ENCODE measurements around the gene LEPROT. TPM values are rescaled to one million over a fixed set of nuclear protein-coding genes. Genes with fewer than 3 reads are reported as not detected.

The LEPROT gene
- total RNA-seq, 3 donors from 2014 or later: 56.4 to 74.8 (median 56.6) TPM

DNA sequence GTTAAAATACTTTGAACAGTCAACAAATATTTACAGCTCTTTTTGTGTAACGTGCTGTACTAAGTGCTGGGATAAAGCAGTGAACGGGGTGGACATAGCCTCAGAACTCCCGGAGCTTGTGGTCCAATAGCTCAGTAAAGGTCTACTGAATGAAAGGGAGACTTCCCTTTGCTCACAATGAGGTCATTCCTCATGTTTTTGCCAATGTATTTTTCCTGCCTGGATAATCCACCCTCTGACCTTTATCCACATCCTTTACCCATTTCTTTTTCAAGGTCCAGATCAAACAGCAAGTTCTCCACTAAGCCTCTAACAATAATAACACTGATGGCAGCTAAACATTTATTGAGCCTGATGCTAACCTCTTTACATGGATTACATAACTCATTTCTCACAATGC, 55.9 kb downstream of the LEPROT start:
- no peak for DNase-seq
- no peaks in the 10 kb centered on the region for H3K36me3 ChIP-seq (ENCODE audit: low read depth)
- H3K9me3 ChIP-seq: no peaks in the 10 kb centered on the region
- ATAC-seq: no peak
- no peaks in the 10 kb centered on the region for H3K4me1 ChIP-seq (ENCODE audit: low read depth)
- intact Hi-C loops (cut with DNase I, micrococcal nuclease): no loop called here
- TF ChIP-seq CTCF (IDR thresholded peaks at IDR 0.05): no peak
- H3K4me3 ChIP-seq: no peak overlapping the region

GRCh38 chr1:65477414-65478378, 57.2 kb downstream of the LEPROT start:
- intact Hi-C loops (cut with DNase I, micrococcal nuclease): no loop called here
- no peaks in the 10 kb centered on the region for H3K36me3 ChIP-seq (ENCODE audit: low read depth)
- DNase-seq (no peak), ATAC-seq (no peak)
- no peak for TF ChIP-seq CTCF (IDR thresholded peaks at IDR 0.05)
- H3K4me3 ChIP-seq: no peak overlapping the region
- H3K9me3 ChIP-seq: no peaks in the 10 kb centered on the region
- no peaks in the 10 kb centered on the region for H3K4me1 ChIP-seq (ENCODE audit: low read depth)

DNA sequence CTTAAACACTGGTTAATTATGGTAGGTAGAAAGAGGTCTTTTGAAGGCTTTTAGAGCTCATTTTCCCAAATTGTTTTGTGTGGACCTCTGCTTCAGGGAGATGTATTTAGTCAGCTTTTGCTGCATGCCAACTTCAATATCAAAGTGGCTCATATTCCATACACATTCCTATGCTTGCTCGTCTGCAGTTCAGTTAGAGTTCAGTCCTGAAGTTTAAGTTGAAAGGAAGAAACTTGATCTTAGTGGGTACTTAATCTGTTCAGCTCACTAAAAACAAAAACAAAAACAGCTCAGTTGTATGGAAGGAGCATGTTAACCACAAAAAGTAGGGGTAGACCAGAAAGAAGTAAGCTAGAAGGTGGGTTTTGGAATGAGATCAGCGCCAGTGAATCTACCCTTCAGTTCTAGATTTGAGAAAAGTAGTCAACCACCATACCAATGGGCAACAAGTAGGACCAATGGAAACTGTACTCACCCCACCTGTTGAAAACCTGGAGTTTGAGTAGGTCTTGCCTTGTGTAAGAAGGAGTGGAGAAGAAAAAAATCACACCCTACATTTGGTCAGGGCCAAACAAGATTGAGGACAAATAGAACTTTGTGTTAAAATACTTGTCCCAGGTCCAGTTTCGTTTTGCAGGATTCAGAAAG, 58.0 kb downstream of the LEPROT start:
- no peaks in the 10 kb centered on the region for H3K36me3 ChIP-seq (ENCODE audit: low read depth)
- intact Hi-C loops (cut with DNase I, micrococcal nuclease): no loop called here

GRCh38 chr1:65479554-65480204, 59.2 kb downstream of the LEPROT start:
- H3K9me3 ChIP-seq: no peaks in the 10 kb centered on the region
- TF ChIP-seq CTCF (IDR thresholded peaks at IDR 0.05): no peak
- ATAC-seq: no peak

More for the DNA sequence above, 58.0 kb downstream of the LEPROT start:
- DNase-seq (no peak), ATAC-seq (no peak)
- H3K4me3 ChIP-seq: no peak overlapping the region
- no peak for TF ChIP-seq CTCF (IDR thresholded peaks at IDR 0.05)
- no peaks in the 10 kb centered on the region for H3K9me3 ChIP-seq
- no peaks in the 10 kb centered on the region for H3K4me1 ChIP-seq (ENCODE audit: low read depth)

GRCh38 chr1:65480684-65481405, 60.4 kb downstream of the LEPROT start:
- H3K4me1 ChIP-seq (ENCODE audit: low read depth): no peaks in the 10 kb centered on the region
- no peaks in the 10 kb centered on the region for H3K9me3 ChIP-seq
- TF ChIP-seq CTCF (IDR thresholded peaks at IDR 0.05): no peak
- no peak overlapping the region for H3K4me3 ChIP-seq
- no peaks in the 10 kb centered on the region for H3K36me3 ChIP-seq (ENCODE audit: low read depth)
- no peak for ATAC-seq
- DNase-seq: no peak
- intact Hi-C loops (cut with DNase I, micrococcal nuclease): no loop called here

More at GRCh38 chr1:65479554-65480204, 59.2 kb downstream of the LEPROT start:
- Histone ChIP-seq H3K36me3 (ENCODE audit: low read depth) (no peaks in the 10 kb centered on the region), H3K4me3 (no peak overlapping the region), H3K4me1 (ENCODE audit: low read depth) (no peaks in the 10 kb centered on the region)
- intact Hi-C loops (cut with DNase I, micrococcal nuclease): no loop called here
- no peak for DNase-seq

All from mucosa of descending colon (tissue), 3 donors.